Lung (tissue), 12 donors: ENCODE measurements around the gene GARNL3. TPM values are rescaled to one million over a fixed set of nuclear protein-coding genes. Genes with fewer than 3 reads are reported as not detected.

Experiments
- ATAC-seq: fragments of 200-7000 bp; cut with Tn5 transposase; one replicate; pipeline ENCODE4 v1.9.1; 2020; ENCODE audit warnings: moderate number of reproducible peaks; ENCODE audit not compliant: insufficient read depth, low FRiP score
- DNase-seq, 3 donors: peaks; one replicate each; pipeline ENCODE4 v3.0.0-alpha.2; 2013 to 2017
- H3K27ac ChIP-seq, 2 donors: one replicate each; pipeline ENCODE4 v1.5.1; 2013; ENCODE audit warnings: mild to moderate bottlenecking in 2 of 2, moderate library complexity in 2 of 2, control low read depth in 1 of 2, inconsistent platforms in 1 of 2, low read depth in 1 of 2, low read length in 1 of 2
- H3K27me3 ChIP-seq, 3 donors: one replicate each; pipeline ENCODE4 v1.5.1; 2013; ENCODE audit warnings: low read length in 2 of 3; ENCODE audit not compliant: control insufficient read depth in 3 of 3, insufficient read depth in 3 of 3
- H3K36me3 ChIP-seq, 4 donors: one replicate each; pipeline ENCODE4 v1.5.1; 2013; ENCODE audit warnings: low read length in 4 of 4, mild to moderate bottlenecking in 1 of 4, moderate library complexity in 1 of 4; ENCODE audit not compliant: control insufficient read depth in 4 of 4, insufficient read depth in 4 of 4
- H3K4me1 ChIP-seq, 5 donors: one replicate each; pipeline ENCODE4 v1.5.1; 2013; ENCODE audit warnings: low read length in 5 of 5, mild to moderate bottlenecking in 2 of 5, moderate library complexity in 1 of 5; ENCODE audit not compliant: control insufficient read depth in 5 of 5, insufficient read depth in 5 of 5
- H3K4me3 ChIP-seq: one replicate; pipeline ENCODE4 v1.5.1; 2013; ENCODE audit warnings: mild to moderate bottlenecking, control low read depth, moderate library complexity
- H3K9ac ChIP-seq, 2 donors: one replicate each; pipeline ENCODE4 v1.5.1; 2013; ENCODE audit warnings: low read length in 2 of 2, control low read depth in 1 of 2; ENCODE audit not compliant: insufficient read depth in 1 of 2
- H3K9me3 ChIP-seq, 4 donors: one replicate each; pipeline ENCODE4 v1.5.1; 2013; ENCODE audit warnings: low read length in 3 of 4, mild to moderate bottlenecking in 1 of 4, moderate library complexity in 1 of 4; ENCODE audit not compliant: control insufficient read depth in 4 of 4, insufficient read depth in 3 of 4
- whole genome bisulfite sequencing, 2 donors: extraction: QIAGEN DNeasy Blood & Tissue Kit; methylation state at CpG; one replicate each; pipeline ENCODE4 v1.1.7; 2013; 5-methylcytosine and 5-hydroxymethylcytosine counted together
- polyA plus RNA-seq, 2 donors: library from polyadenylated mRNA; stranded (reverse); fragments of 200-250 nt; gene quantifications; one replicate each; pipeline ENCODE4 v1.2.1, GENCODE V29; 2013
- total RNA-seq, 2 donors: library from RNA; depleted of rRNA in 1 of 2; stranded (reverse); fragments of >200 nt in 1 of 2; gene quantifications; one replicate each; pipeline ENCODE4 v1.2.1, GENCODE V29; 2014 to 2021
- TF ChIP-seq, protein P1 (sequence below): IDR thresholded peaks from 2 replicates; pipeline ENCODE4 v1.5.1; 2012; ENCODE audit warnings: mild to moderate bottlenecking; ENCODE audit errors: control extremely low read depth, extremely low read depth
- donor health status: control.
- donor health status: control.
- donor health status: Bipolar disorder and iron deficiency.
- donor health status: healthy.
- donor health status: DM: yes; HTN: yes; CAD: no.

The GARNL3 gene
- total and polyA plus RNA-seq, 4 donors = 1.5 to 31.1 (median 4.4) TPM

DNA sequence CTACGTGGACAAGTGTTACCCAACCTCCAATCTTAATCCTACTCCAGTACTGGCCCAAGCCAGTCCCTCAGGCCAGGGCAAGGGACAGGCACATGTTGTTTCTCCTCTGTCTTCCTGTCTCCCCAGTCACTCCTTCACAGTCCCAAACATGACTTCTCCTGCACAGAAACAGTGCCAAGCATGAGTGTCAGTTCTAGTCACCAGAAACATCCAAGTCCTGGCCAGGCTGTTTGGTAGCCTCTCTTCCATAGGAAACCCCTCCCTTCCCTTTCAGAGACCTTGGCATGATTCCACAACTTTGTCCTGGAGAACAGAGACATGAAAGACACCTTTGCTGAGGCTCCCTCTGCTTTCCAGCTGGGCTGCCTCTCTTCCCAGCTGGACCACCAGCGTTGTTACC lies 76.1 kb downstream of the GARNL3 start:
- TF ChIP-seq, protein P1, sequence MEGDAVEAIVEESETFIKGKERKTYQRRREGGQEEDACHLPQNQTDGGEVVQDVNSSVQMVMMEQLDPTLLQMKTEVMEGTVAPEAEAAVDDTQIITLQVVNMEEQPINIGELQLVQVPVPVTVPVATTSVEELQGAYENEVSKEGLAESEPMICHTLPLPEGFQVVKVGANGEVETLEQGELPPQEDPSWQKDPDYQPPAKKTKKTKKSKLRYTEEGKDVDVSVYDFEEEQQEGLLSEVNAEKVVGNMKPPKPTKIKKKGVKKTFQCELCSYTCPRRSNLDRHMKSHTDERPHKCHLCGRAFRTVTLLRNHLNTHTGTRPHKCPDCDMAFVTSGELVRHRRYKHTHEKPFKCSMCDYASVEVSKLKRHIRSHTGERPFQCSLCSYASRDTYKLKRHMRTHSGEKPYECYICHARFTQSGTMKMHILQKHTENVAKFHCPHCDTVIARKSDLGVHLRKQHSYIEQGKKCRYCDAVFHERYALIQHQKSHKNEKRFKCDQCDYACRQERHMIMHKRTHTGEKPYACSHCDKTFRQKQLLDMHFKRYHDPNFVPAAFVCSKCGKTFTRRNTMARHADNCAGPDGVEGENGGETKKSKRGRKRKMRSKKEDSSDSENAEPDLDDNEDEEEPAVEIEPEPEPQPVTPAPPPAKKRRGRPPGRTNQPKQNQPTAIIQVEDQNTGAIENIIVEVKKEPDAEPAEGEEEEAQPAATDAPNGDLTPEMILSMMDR = no peak
- H3K27me3 ChIP-seq = no peaks in the 10 kb centered on the region
- WGBS, 2 donors = 67 to 75% methylated on average over 2 of the region's 2 CpGs
- DNase-seq (peak in 2 of 3 donors; percentile 18 to 35), ATAC-seq (no peak)
- H3K9me3 ChIP-seq = no peaks in the 10 kb centered on the region
- no peak overlapping the region for H3K9ac ChIP-seq
- H3K36me3 ChIP-seq = peaks cover 0 to 18% (median 6%) of the 10 kb centered on the region in 4 donors
- H3K4me3 ChIP-seq = no peak overlapping the region
- peak overlapping the region; percentile 21 to 61 for H3K27ac ChIP-seq
- peaks cover 0 to 20% (median 14%) of the 10 kb centered on the region in 5 donors for H3K4me1 ChIP-seq

DNA sequence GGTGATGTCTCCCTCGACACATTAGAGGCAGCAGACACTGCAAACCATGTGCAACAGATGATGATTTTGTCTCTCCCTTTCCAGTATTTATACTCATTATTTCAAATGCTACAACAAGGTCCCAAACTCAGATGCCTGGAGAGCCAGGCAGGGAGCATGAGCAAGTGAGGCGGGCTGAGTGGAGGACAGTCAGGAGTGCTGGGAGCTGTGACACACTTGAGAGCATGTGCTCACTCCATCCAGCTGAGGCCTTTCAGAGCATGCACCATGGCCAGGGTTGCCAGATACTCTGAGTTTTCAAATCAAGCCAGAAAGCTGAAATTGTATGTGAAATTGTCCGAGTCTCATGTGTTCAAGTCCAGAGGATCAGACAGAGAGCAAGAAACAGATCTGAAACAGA lies 76.6 kb downstream of the GARNL3 start:
- Histone ChIP-seq H3K4me3 (no peak overlapping the region), H3K9ac (no peak overlapping the region), H3K27me3 (no peaks in the 10 kb centered on the region), H3K36me3 (peaks cover 0 to 18% (median 6%) of the 10 kb centered on the region in 4 donors), H3K4me1 (peaks cover 0 to 19% (median 12%) of the 10 kb centered on the region in 5 donors), H3K27ac (peak overlapping the region in 1 of 2 donors; percentile 37), H3K9me3 (no peaks in the 10 kb centered on the region)
- ATAC-seq (no peak), DNase-seq (no peak)
- 80 to 91% methylated on average over 3 of the region's 3 CpGs for WGBS, 2 donors
- TF ChIP-seq, protein P1 = no peak

DNA sequence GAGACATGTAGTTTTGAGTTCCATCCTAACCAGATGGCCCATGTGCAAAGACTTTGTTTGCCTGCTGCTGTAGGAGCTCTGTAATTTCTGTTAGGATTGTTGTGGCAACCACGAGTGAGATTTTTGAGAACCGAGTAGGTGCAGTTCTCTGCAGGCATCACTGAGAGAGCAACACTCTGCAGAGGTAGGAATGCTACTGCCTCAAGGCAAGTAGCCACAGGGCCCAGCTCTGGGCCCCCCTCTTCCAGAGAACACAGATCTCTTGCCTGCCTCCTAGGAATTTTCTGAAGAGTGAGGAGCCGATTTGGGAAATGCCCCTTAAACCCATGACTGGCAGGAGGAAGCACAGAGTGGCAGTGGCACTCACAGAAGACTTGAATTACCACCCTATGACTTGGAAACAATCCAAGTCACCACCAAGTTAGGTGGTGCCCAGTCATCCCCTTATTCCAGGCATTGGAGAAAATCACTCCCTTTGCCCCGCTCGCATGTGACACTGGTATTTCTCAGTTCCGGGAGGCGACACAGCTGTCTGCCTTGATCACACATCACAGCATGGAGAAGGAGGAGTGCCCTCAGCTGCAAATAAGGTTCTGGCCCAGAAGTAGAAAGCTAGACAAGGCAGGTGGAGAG lies 79.9 kb downstream of the GARNL3 start:
- Histone ChIP-seq H3K9me3 (no peaks in the 10 kb centered on the region), H3K27ac (no peak overlapping the region), H3K4me1 (peaks cover 0 to 13% (median 0%) of the 10 kb centered on the region in 5 donors), H3K36me3 (peaks cover 0 to 18% (median 4%) of the 10 kb centered on the region in 4 donors), H3K9ac (no peak overlapping the region), H3K4me3 (no peak overlapping the region), H3K27me3 (no peaks in the 10 kb centered on the region)
- no peak for ATAC-seq
- TF ChIP-seq, protein P1 = no peak
- DNase-seq = no peak
- WGBS, 2 donors = 81 to 86% methylated on average over 7 of the region's 7 CpGs
